SK-N-SH treated with all-trans-retinoic acid at 6 μM for 48 hours (cell line): ENCODE data around the gene SLC1A5.
"Not testable (repeated sequence)": the region's sequence is repeated elsewhere in the genome, so short reads cannot be mapped to it uniquely, and the experiment has no call there.

Experiments
- ATAC-seq: fragments of 200-7000 bp; cut with Tn5 transposase; 3 replicates; pipeline ENCODE4 v1.9.1; 2020; ENCODE audit warnings: mild to moderate bottlenecking, moderate library complexity
- ARNTL ChIP-seq: fragments of 450-650 bp; formaldehyde crosslinking; IDR thresholded peaks from 2 replicates; pipeline ENCODE4 v1.5.0; 2020; ENCODE audit warnings: low read depth, mild to moderate bottlenecking, moderate library complexity, borderline replicate concordance
- CSDC2 ChIP-seq: fragments of 250-450 bp; sonication (Bioruptor Pico); IDR thresholded peaks from 2 replicates; pipeline ENCODE4 v1.5.0; 2020; ENCODE audit warnings: mild to moderate bottlenecking, moderate library complexity
- ESRRG ChIP-seq: fragments of 250-450 bp; sonication (Bioruptor Pico); IDR thresholded peaks from 2 replicates; pipeline ENCODE4 v1.6.1; 2021; ENCODE audit warnings: mild to moderate bottlenecking
- GLIS3 ChIP-seq: fragments of 250-450 bp; sonication (Bioruptor Pico); IDR thresholded peaks from 2 replicates; pipeline ENCODE4 v1.5.0; 2020; ENCODE audit warnings: mild to moderate bottlenecking, moderate library complexity
- ISL1 ChIP-seq: fragments of 250-450 bp; sonication (Bioruptor Pico); IDR thresholded peaks from 2 replicates; pipeline ENCODE4 v2.1.2; 2022; ENCODE audit warnings: mild to moderate bottlenecking, moderate library complexity
- OSR1 ChIP-seq: fragments of 250-450 bp; sonication (Bioruptor Pico); IDR thresholded peaks from 2 replicates; pipeline ENCODE4 v1.8.0; 2022; ENCODE audit warnings: moderate library complexity, mild to moderate bottlenecking, inconsistent platforms
- PPARA ChIP-seq: fragments of 250-450 bp; sonication (Bioruptor Pico); IDR thresholded peaks from 2 replicates; pipeline ENCODE4 v1.5.0; 2020; ENCODE audit warnings: mild to moderate bottlenecking, borderline replicate concordance
- RARB ChIP-seq: fragments of 250-450 bp; sonication (Bioruptor Pico); IDR thresholded peaks from 2 replicates; pipeline ENCODE4 v1.8.0; 2021; ENCODE audit warnings: mild to moderate bottlenecking, moderate library complexity
- SNAI2 ChIP-seq: fragments of 250-450 bp; sonication (Bioruptor Pico); IDR thresholded peaks from 2 replicates; pipeline ENCODE4 v1.5.0; 2020; ENCODE audit warnings: mild to moderate bottlenecking, moderate library complexity
- TCF4 ChIP-seq: fragments of 250-450 bp; sonication (Bioruptor Pico); IDR thresholded peaks from 2 replicates; pipeline ENCODE4 v1.8.0; 2021; ENCODE audit warnings: mild to moderate bottlenecking, moderate library complexity, borderline replicate concordance
- TOX ChIP-seq: fragments of 250-450 bp; sonication (Bioruptor Pico); IDR thresholded peaks from 2 replicates; pipeline ENCODE4 v1.8.0; 2021; ENCODE audit warnings: mild to moderate bottlenecking, moderate library complexity, borderline replicate concordance
- ZC3H10 ChIP-seq: fragments of 250-450 bp; sonication (Bioruptor Pico); IDR thresholded peaks from 2 replicates; pipeline ENCODE4 v1.5.1; 2021; ENCODE audit warnings: mild to moderate bottlenecking, moderate library complexity
- ZFP3 ChIP-seq: fragments of 250-450 bp; sonication (Bioruptor Pico); IDR thresholded peaks from 2 replicates; pipeline ENCODE4 v1.5.0; 2020; ENCODE audit warnings: mild to moderate bottlenecking, moderate library complexity
- ZFP30 ChIP-seq: fragments of 450-650 bp; formaldehyde crosslinking; IDR thresholded peaks from 2 replicates; pipeline ENCODE4 v1.5.0; 2022; ENCODE audit warnings: mild to moderate bottlenecking, moderate library complexity
- ZNF565 ChIP-seq: fragments of 450-650 bp; formaldehyde crosslinking; conservative IDR thresholded peaks from 2 replicates; pipeline ENCODE4 v1.5.0; 2020; ENCODE audit warnings: low read depth, mild to moderate bottlenecking, moderate library complexity
- ZNF70 ChIP-seq: fragments of 450-650 bp; formaldehyde crosslinking; IDR thresholded peaks from 2 replicates; pipeline ENCODE4 v1.5.0; 2020; ENCODE audit warnings: mild to moderate bottlenecking, moderate library complexity
- ZNF8 ChIP-seq: fragments of 450-650 bp; formaldehyde crosslinking; IDR thresholded peaks from 2 replicates; pipeline ENCODE4 v1.5.0; 2020; ENCODE audit warnings: mild to moderate bottlenecking, moderate library complexity
- TF ChIP-seq, protein P1 (sequence below): fragments of 250-450 bp; sonication (Bioruptor Pico); IDR thresholded peaks from 2 replicates; pipeline ENCODE4 v1.5.1; 2020; ENCODE audit warnings: low read depth, mild to moderate bottlenecking, moderate library complexity
- TF ChIP-seq, protein P2 (sequence below): fragments of 250-450 bp; sonication (Bioruptor Pico); IDR thresholded peaks from 2 replicates; pipeline ENCODE4 v1.5.0; 2020; ENCODE audit warnings: mild to moderate bottlenecking, moderate library complexity
- TF ChIP-seq, protein P3 (sequence below): fragments of 250-450 bp; sonication (Bioruptor Pico); IDR thresholded peaks from 2 replicates; pipeline ENCODE4 v1.8.0; 2020; ENCODE audit warnings: mild to moderate bottlenecking, moderate library complexity, borderline replicate concordance
- TF ChIP-seq, protein P4 (sequence below): fragments of 250-450 bp; sonication (Bioruptor Pico); IDR thresholded peaks from 2 replicates; pipeline ENCODE4 v1.8.0; 2021; ENCODE audit warnings: low read depth, mild to moderate bottlenecking, moderate library complexity, borderline replicate concordance

SLC1A5 gene

DNA sequence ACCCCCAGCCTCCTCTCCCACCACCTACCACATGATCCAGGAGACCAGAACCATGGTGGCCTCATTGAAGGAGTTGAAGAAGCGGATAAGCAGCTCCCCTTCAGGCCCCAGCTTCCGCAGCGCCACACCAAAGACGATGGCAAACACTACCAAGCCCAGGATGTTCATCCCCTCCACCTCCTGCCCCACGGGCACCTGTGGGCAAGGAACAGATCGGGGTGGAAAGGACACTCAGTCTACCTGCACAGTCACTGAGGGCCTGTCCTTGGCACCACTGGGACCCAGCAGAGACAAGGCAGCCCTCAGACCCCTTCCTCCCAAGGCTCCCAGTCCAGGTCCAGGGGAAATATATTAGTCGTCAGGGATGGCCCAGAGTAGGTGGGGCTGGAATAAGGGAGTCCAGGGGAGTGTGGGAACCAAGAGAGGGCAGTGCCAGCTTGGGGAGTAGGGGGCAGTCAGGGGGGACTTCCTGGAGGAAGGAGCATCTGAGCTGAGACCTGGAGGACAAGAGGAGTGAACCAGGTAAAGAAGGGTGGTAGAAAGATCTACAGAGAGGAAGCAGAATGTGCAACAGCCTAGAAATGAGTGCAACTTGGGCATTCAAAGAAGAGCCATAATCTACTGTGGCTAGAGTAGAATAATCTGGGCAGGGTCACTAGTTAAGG lies 5.9 kb downstream of the SLC1A5 start (continued):
- TF ChIP-seq, protein P1, sequence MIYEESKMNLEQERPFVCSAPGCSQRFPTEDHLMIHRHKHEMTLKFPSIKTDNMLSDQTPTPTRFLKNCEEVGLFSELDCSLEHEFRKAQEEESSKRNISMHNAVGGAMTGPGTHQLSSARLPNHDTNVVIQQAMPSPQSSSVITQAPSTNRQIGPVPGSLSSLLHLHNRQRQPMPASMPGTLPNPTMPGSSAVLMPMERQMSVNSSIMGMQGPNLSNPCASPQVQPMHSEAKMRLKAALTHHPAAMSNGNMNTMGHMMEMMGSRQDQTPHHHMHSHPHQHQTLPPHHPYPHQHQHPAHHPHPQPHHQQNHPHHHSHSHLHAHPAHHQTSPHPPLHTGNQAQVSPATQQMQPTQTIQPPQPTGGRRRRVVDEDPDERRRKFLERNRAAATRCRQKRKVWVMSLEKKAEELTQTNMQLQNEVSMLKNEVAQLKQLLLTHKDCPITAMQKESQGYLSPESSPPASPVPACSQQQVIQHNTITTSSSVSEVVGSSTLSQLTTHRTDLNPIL (CRISPR knock-in tag), result no peak
- TF ChIP-seq ZFP30 (CRISPR knock-in tag) (no peak), ESRRG (CRISPR knock-in tag) (no peak), ISL1 (CRISPR knock-in tag) (no peak), OSR1 (CRISPR knock-in tag) (no peak), TCF4 (CRISPR knock-in tag) (no peak), ARNTL (CRISPR knock-in tag) (no peak)

DNA sequence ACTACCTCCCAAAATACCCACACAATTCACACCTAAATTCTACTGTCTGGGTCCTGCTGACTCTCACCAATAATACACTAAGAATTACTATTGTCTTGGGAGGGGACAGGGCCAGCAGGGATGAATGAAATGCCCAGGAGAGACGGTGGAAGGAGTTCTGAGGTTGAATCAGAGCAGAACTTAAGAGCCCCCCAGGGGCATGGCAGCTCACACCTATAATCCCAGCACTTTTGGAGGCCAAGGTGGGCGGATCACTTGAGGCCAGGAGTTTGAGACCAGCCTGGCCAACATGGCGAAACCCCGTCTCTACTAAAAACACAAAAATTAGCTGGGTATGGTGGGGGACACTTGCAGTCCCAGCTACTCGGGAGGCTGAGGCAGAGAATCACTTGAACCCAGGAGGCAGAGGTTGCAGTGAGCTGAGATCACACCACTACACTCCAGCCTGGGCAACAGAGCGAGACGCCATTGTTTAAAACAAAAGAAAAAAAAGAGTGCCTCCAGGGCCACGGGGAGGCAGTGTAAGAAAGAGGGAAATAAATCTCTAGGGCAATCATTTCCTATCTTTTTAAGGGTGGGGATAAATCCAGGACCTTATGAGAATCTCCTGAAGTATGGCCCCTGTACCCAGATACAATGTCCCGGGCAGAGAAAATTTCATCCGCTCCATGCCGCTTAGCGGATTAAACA lies 10.3 kb downstream of the SLC1A5 start:
- ATAC-seq, result not testable (repeated sequence)

DNA sequence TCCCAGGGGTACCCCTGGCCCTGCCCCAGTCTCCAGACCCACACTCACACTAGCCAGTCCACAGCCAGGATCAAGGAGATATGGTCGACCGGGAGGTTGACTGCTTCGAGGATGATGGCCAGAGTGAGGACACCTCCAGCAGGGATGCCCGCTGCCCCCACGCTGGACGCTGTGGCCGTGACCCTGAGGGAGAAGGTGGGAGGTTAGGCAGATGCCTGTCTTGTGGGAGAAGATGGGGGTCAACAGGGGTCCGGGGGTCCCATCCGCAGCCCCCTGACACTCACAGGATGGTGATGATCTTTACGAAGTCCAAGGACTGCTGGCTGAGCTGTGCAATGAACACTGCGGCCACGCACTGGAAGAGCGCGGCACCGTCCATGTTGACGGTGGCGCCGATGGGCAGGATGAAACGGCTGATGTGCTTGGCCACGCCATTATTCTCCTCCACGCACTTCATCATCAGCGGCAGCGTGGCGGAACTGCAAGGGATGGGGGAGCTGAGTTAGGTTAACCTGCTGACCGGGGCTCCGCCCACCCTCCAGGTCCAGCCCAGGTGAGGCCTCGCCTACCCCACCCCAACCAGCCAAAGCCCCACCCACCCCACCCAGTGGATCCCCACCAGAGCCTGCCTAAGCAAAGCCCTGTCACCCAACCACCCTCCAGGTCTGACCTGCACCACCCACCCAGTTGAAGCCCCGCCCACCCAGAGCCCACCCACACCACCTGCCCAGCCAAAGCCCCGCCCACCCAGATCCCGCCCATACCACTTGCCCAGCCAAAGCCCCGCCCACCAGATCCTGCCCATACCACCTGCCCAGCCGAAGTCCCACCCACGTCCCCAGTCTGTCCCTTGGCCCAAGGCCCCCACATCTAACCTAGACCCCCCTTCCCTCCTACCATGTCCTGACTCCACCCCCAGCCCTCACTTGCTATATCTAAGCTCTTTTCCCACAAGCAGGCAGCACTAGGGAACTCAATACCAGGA lies 11.2 kb downstream of the SLC1A5 start:
- TF ChIP-seq SNAI2 (CRISPR knock-in tag) (no peak), GLIS3 (CRISPR knock-in tag) (no peak), OSR1 (CRISPR knock-in tag) (no peak), ZNF8 (CRISPR knock-in tag) (no peak), ARNTL (CRISPR knock-in tag) (no peak), PPARA (CRISPR knock-in tag) (no peak), ZNF565 (CRISPR knock-in tag) (no peak), ZFP3 (no peak), ZC3H10 (CRISPR knock-in tag) (no peak), RARB (CRISPR knock-in tag) (no peak), ESRRG (CRISPR knock-in tag) (no peak), ZNF70 (CRISPR knock-in tag) (no peak), TOX (CRISPR knock-in tag) (no peak), CSDC2 (CRISPR knock-in tag) (no peak), TCF4 (CRISPR knock-in tag) (no peak), ZFP30 (CRISPR knock-in tag) (no peak)
- TF ChIP-seq, protein P2, sequence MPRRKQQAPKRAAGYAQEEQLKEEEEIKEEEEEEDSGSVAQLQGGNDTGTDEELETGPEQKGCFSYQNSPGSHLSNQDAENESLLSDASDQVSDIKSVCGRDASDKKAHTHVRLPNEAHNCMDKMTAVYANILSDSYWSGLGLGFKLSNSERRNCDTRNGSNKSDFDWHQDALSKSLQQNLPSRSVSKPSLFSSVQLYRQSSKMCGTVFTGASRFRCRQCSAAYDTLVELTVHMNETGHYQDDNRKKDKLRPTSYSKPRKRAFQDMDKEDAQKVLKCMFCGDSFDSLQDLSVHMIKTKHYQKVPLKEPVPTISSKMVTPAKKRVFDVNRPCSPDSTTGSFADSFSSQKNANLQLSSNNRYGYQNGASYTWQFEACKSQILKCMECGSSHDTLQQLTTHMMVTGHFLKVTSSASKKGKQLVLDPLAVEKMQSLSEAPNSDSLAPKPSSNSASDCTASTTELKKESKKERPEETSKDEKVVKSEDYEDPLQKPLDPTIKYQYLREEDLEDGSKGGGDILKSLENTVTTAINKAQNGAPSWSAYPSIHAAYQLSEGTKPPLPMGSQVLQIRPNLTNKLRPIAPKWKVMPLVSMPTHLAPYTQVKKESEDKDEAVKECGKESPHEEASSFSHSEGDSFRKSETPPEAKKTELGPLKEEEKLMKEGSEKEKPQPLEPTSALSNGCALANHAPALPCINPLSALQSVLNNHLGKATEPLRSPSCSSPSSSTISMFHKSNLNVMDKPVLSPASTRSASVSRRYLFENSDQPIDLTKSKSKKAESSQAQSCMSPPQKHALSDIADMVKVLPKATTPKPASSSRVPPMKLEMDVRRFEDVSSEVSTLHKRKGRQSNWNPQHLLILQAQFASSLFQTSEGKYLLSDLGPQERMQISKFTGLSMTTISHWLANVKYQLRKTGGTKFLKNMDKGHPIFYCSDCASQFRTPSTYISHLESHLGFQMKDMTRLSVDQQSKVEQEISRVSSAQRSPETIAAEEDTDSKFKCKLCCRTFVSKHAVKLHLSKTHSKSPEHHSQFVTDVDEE, result no peak
- TF ChIP-seq, protein P3, sequence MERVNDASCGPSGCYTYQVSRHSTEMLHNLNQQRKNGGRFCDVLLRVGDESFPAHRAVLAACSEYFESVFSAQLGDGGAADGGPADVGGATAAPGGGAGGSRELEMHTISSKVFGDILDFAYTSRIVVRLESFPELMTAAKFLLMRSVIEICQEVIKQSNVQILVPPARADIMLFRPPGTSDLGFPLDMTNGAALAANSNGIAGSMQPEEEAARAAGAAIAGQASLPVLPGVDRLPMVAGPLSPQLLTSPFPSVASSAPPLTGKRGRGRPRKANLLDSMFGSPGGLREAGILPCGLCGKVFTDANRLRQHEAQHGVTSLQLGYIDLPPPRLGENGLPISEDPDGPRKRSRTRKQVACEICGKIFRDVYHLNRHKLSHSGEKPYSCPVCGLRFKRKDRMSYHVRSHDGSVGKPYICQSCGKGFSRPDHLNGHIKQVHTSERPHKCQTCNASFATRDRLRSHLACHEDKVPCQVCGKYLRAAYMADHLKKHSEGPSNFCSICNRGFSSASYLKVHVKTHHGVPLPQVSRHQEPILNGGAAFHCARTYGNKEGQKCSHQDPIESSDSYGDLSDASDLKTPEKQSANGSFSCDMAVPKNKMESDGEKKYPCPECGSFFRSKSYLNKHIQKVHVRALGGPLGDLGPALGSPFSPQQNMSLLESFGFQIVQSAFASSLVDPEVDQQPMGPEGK (CRISPR knock-in tag), result no peak
- TF ChIP-seq, protein P4, sequence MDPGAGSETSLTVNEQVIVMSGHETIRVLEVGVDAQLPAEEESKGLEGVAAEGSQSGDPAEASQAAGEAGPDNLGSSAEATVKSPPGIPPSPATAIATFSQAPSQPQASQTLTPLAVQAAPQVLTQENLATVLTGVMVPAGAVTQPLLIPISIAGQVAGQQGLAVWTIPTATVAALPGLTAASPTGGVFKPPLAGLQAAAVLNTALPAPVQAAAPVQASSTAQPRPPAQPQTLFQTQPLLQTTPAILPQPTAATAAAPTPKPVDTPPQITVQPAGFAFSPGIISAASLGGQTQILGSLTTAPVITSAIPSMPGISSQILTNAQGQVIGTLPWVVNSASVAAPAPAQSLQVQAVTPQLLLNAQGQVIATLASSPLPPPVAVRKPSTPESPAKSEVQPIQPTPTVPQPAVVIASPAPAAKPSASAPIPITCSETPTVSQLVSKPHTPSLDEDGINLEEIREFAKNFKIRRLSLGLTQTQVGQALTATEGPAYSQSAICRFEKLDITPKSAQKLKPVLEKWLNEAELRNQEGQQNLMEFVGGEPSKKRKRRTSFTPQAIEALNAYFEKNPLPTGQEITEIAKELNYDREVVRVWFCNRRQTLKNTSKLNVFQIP (CRISPR knock-in tag), result no peak
- TF ChIP-seq, protein P1 (CRISPR knock-in tag), result no peak
- TF ChIP-seq, all 23 proteins: peak for 0
- ATAC-seq, result no peak; the same call in 2 of the 3 replicates
